HG02943 (cell line): ENCODE measurements around the gene FAM131C.
"Not testable (repeated sequence)": the region's sequence is repeated elsewhere in the genome, so short reads cannot be mapped to it uniquely, and the experiment has no call there.

ENCODE experiments used
- ATAC-seq: cut with Tn5 transposase; IDR thresholded peaks from one replicate; pipeline ENCODE4 v1.9.1; 2021; ENCODE audit warnings: mild to moderate bottlenecking, low read depth, moderate library complexity; ENCODE audit not compliant: unreplicated experiment

FAM131C gene

GRCh38 chr1:16107039-16107438 lies 33.6 kb upstream of the FAM131C start:
- ATAC-seq: not testable (repeated sequence)

GRCh38 chr1:16101623-16102022 lies 28.2 kb upstream of the FAM131C start:
- no peak for ATAC-seq

DNA sequence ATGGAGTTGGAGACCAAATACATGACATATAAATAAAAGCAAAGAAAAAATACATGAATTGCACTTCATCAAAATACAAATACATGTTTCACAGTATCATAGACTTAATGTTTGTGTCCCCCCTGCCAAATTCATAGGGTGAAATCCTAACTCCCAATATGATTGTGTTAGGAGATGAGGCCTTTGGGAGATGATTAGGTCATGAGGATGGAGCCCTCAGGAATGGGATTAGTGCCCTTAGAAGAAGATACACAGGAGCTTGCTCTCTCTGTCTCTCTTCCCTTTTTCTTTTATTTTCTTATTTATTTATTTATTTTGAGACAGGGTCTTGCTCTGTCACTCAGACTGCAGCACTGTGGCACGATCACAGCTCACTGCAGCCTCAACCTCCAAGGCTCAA lies 26.0 kb upstream of the FAM131C start:
- ATAC-seq: no peak

DNA sequence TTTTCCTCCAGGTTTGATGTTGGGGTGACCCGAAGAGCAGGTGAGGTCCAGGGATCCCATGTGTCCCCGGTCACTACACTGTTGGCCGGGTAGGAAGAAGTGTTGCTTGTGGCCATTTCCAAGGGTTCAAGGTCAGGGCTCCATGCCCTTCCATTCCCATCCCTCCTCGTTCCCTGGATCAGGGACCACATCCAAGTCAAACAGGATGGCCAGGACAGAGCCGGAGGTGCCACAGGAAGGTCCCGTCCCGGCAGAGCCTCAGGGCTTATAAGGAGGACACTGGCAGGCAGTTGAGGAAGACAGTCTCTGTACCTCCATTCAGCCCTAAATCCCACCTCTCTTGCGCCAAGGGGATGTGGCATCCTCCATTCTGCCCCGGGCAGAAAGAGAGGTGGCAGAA lies 22.0 kb upstream of the FAM131C start:
- ATAC-seq: no peak

- no peak for ATAC-seq
Measured at GRCh38 chr1:16094453-16095158, 21.2 kb upstream of the FAM131C start.

DNA sequence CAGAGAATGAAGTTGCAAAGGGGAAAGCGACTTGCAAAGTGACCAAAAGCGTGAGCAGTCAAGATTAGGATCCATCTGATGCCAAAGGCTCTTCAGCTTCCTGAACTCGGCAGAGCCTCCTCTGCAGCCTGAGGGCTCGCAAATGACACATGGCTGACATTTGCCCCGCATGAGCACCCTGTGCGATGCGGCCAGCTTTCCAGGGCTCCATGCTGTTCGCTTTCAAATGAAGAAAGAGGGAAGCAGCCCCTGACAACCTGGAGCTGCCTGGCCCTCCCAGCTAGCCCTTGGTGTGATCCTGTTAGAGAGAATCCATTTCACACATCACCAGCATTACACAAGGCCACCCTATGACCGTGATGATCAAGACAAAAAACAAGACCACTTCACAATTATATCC lies 20.2 kb upstream of the FAM131C start:
- no peak for ATAC-seq

DNA sequence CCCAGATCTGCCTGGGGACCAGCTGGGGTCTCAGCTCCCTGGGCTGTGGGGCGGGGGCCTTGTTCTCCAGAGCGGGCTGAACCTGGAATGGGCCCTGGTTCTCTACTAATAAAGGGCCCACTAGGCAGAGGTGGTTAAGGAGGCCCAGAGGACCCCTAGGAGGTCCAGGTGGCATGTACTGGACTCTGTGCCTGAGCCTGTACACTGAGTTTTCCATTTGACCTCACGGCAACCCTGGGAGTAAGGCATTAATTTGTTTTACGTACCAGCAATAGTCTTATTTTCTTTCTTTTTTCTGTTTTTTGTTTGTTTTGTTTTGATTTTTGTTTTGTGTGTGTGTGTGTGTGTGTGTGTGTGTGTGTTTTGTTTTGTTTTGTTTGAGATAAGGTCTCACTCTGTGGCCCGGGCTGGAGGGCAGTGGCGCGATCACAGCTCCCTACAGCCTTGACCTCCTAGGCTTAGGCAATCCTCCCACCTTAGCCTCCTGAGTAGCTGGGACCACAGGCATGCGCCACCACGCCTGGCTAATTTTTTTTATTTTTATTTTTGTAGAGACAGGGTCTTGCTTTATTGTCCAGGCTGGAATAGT lies 19.6 kb upstream of the FAM131C start:
- no peak for ATAC-seq

DNA sequence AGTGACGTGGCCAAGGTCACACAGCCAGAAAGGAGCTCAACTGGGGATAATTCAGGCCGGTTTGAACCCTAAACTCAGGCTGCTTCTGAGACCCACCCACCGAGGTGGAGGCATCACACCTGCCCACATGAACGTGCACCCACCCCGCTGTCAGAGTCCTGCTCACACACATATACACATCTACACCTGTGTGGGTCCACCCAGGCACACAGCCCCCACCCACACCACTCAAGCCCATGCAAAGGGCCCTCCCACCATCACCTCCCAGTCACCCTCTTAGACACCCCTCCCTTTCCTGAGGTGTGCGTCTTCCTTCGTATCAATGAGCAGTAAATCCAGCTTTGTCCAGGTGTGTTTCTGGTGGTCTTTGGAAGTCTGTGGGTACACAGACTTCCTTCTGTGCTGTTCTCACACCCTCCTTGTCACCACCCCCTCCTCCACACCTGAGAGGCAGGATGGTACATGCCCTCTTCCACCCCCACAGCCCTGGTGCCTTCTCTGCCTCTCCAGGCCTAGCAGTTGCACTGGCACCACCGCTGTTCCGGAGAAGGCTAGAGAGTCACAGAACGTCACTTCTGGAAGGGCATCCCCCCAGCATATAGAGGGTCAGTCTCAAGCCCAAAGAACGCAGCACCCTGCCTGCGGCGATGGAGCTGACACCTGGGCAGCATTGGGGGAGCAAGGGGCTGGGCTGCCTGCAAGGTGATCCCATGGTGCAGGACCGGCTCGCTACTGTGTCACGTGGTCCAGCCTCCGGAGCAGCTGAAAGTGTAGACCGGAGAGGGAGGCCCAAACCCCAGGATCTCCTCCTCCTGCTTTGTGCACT lies 18.9 kb upstream of the FAM131C start:
- ATAC-seq: no peak

DNA sequence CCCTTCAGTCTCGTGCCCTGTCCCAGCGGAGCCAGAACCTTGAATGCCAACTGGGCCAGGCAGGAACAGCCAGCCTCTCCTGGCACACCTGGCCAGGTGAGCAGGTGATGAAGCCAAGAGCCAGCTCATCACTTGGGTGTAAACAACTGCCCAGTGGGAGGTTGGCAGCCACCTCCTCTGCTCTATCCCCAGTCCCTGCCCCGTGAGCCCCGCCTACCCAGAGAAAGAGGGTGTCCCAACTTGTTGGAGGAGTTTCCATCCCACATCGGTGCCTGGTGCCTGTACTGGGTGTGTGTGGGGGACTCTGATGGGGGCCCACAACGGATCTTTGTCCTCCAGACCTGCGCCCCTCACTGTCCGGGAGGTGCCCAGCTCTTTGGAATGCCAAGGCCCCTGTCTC lies 17.8 kb upstream of the FAM131C start:
- ATAC-seq: no peak

DNA sequence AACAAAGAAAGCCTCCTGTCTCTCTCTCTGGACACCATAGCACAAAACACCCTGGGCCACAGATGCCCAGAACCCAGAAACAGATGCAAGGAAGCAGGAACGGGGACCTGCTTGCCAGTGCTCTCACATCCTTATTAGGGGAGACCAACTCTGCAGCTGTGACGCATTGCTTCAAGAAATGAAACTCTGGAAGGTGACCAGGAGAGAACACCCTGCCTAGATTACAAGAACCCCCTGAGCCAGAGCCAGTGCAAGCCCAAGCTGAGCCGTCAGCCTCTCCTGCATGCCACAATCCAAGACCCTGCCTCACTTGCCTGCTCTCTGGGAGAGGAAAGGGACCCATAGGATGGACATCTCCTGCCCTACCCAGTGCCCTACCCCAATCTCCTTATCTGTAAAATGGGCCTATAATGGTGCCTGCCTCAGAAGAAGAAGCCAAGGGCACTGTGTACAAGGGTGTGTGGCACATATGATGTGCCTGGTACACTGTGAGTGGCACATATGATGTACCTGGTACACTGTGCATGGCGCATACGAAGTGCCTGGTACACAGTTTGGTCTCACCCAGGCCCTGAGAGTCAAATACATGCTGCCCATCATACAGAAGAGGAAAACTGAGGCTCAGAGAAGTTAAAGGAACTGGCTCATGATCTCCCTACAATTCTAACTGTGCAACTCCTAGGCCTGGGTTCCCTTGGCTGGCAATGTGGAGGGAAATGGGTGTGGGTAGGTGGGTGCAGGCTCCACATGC lies 16.8 kb upstream of the FAM131C start:
- no peak for ATAC-seq

DNA sequence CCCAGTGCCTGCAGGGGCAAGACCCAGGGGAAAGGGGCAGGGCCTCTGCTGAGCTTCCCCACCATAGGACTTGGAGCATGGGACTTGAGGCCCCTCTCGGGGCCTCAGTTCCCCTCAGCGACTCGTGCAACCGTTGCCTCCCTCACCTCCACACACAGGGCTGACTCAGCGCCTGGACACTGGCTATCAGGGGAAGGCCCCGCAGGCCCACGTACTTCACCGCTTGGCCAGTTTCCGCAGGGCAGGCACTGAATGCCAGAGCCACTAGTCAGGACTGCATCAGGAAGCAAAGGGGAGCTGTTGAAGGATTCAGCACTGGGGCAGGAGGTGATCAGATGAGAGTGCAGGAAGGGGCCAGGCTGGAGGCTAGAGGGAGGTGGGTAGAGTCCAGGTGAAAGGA lies 15.5 kb upstream of the FAM131C start:
- ATAC-seq: no peak

DNA sequence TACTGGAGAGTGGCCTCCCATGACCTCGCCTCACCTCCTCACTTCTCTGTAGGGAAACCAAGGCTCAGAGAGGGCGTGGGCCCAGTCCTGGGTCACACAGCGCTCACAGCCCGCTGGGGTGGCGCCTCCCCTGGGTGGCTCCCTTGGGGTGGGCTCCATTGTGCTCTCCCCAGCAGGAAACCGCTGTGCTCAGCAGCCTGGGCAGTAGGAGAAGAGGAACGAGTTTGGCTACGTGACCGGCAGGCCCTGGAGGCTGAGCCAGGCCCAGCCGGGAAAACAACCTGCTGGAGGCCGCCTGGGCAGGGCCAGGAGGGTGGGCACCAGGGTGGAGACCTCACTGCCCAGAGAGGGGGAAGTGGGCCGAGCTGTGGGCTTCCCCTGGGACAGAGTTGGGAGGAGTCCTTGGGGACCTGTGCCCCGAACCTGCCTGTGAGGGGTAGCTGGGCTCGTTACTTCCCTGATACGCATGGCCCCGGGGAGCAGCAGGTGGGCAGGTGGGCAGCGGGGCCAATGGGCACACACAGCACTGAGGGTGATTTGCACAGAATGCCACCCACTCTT lies 15.0 kb upstream of the FAM131C start:
- ATAC-seq: no peak

- ATAC-seq: no peak
Measured at GRCh38 chr1:16087733-16088132, 14.3 kb upstream of the FAM131C start.

- ATAC-seq: no peak
Measured at GRCh38 chr1:16085522-16085921, 12.1 kb upstream of the FAM131C start.

- no peak for ATAC-seq
Measured at GRCh38 chr1:16083486-16083885, 10.0 kb upstream of the FAM131C start.

DNA sequence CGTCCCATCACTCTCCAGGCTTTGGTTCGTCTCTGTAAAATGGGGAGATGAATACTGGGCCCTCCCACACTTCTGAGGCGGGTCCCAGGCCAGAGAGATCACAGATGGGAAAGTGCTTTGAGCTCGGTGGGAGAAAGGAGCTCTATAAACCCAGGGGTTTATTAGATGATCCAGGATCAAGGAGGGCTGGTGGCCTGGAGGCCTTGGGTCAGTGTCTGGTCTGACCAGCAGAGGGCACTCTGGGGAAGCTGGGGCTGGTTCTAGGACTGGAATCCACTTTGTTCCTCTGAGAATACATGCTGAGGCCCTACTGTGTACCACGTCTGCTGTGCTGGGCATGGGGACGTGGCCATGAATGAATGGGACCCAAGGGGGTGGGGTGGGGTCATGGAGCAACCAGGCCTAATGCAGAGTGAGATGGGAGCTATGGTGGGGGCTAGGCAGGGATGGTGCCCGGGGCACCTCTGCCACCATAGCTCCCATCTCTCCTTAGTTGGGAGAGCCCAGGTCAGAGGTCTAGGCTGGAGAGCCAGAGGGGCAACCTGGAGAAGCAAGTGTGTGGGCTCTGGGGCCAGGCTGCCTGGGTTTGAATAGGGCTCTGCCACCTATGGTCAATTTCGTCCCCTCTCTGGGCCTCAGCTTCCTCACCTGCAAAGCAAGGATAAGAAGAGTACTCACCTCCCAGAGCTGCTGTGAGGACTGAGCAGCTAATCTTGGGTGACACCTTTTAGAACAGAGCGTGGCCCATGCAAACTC lies 9.0 kb upstream of the FAM131C start:
- no peak for ATAC-seq

DNA sequence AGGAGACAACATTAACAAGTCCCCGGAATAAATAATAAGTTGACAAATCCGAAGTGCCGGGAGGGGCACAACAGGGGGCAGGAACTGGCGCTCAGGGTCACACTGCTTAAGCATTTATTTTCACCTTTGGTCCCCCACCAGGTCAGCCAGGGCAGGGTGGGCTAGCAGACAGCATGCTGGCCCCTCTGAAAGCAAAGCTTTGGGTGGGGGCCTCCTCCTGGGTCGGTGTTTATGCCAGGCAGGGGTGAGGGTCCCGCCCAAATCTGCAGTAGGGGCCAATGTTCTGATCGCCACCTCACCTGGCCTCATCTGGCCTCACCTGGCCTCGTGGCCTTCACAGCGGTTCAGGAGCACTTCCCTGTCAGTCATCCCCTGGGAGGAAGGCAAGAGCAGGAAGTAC lies 8.2 kb upstream of the FAM131C start:
- ATAC-seq: no peak

- no peak for ATAC-seq
Measured at GRCh38 chr1:16080422-16081150, 7.1 kb upstream of the FAM131C start.

DNA sequence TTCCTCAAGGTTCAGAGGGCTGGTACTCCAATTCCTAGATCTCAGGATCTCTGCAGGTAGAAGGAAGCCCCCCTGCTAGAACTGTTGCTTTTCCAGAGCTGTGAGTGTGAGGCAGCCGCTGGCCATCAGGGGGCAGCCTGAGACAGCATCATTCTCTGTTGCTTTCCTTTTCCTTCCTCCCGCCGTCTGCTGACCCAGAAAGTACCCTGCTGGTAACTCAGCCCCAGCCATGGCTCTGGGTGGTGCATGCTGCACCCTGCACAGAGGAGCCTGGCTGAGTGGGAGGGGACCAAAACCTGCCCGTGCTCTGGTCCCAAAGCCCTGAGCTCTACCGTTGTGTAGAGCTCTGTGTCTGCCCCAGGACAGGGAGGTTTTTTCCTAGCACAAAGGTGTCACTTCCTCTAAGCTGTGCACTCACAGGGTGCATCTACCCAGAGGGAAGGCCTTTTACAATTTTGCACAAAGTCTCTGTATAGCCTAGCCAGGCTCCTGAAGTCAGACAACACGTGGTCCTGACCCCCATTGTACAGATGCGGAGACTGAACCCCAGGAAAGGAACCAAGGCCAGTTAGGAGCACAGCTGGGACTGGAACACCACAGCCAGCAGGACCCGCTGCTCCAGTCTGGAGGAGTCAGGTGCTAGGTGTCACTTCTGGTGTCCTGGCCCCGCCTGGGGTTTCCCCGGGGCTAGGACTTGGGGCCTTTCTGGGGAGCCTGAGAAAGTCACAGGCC lies 5.6 kb upstream of the FAM131C start:
- no peak for ATAC-seq
